Stimulated activated naive CD8-positive, alpha-beta T cell treated with anti-CD3 and anti-CD28 coated beads, Interleukin-15, Interleukin-2, amounts not matched to agents 100 U/mL and 50 U/mL, for 24 hours (primary cell): Measurements from ENCODE around the gene RAP1A.
"Not testable (repeated sequence)": the region's sequence is repeated elsewhere in the genome, so short reads cannot be mapped to it uniquely, and the experiment has no call there.

Source experiments
- ATAC-seq: fragments of 150-1000 bp; cut with Tn5 transposase; one replicate; pipeline ENCODE4 v1.10.0; 2021
- DNase-seq: peaks from one replicate; pipeline ENCODE4 v3.0.0; 2021

Gene RAP1A

DNA sequence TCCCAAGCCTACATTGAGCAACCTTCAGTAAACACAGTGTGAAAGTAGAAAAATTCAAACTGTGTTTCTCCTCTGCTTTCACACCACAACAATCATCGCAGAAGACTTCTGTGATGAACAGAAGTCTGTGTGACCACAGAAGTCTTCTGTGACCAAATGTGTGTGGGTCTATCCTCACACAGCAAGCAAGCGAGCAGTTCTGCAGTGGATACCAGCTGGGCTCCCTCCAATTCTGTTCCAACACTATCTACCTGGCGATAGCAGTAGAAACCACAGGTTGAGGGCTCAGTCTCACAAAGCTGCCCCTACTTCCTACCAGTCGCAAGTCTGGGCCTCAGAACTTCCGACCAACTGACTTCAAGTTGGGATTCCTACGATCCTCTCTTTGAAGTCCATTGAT is 21.0 kb upstream of the RAP1A start:
- DNase-seq: no peak
- ATAC-seq: peak; percentile 25

DNA sequence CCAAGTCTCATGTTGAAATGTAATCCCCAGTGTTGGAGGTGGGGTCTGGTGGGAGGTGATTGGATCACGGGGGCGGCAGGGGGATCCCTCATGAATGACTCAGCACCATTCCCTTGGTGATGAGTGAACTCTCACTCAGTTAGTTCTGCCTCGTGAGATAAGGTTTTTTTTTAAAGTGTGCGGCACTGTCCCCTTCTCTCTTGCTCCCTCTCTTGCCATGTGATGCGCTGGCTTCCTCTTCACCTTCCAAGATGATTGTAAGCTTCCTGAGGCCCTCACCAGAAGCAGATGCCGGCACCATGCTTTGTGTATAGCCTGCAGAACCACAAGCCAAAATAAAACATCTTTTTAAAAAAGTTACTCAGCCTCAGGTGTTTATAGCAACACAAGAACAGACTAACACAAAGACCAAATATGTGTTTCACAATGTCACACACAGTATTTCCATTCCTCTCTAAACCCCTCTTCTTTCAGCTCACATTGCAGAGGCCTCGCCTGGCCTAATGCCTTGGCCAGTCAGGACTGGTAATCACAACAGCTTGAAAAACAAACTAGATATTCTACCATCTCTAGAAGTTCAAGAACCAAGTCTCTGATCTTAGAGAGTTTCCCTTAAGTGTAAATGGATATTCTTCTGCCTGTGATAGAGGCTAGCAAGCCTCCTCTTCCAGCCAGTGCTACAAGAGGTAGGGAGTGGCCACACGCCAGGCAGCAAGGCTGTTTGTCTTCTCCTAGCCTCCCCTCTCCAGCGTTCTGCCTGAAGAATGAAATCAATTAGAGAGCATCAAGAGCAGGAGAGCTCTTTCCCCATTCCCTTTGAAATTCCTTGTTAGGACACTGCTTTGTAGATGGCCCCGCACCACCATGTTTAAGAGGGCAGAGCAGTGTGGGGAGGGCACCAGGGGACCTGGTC is 19.6 kb upstream of the RAP1A start:
- DNase-seq (no peak), ATAC-seq (no peak)

- ATAC-seq (peak; percentile 55), DNase-seq (no peak)
Measured at GRCh38 chr1:111600886-111601386, 18.7 kb upstream of the RAP1A start.

GRCh38 chr1:111602302-111602701 is 17.3 kb upstream of the RAP1A start:
- DNase-seq: no peak
- no peak for ATAC-seq

DNA sequence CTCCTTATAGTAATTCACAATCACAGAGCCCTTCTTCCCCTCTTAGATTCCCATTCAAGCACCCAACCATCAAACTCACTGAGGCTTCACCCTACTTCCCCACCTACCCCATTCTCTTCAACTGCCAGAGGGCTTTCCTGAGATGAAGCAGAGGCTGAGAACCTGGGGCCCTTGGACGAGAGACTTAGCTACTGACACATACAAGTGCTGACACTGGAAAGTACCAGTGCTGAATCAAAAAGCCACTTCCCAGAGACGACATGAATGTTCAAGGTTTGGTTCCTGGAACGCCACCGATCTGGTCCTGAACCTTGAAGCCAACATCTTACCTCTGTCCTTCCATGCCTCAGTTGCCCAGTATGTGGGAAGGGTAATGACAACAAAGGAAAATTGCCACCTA is 16.6 kb upstream of the RAP1A start:
- ATAC-seq (peak; percentile 30), DNase-seq (no peak)

GRCh38 chr1:111603979-111604378 is 15.6 kb upstream of the RAP1A start:
- DNase-seq (peak; percentile 70), ATAC-seq (peak; percentile 87)

DNA sequence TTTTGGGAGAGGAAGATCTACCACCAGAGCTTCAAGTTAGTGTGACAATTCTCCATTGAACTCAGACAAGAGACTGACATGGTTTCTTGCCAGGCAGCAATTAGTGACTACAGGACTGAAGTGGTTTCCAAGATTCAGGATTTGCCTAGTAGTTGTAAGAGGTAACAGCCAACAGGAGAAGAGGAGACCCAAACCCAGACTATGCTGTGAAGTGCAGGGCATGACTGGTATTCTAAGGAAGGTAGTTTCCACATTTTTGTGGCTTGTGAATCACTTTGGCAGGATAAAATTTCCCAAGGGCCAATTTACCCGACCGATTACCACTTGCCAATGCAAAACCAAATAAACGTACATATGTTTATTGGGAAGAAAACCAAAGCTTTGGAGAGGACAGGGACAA is 14.7 kb upstream of the RAP1A start:
- DNase-seq (no peak), ATAC-seq (no peak)

DNA sequence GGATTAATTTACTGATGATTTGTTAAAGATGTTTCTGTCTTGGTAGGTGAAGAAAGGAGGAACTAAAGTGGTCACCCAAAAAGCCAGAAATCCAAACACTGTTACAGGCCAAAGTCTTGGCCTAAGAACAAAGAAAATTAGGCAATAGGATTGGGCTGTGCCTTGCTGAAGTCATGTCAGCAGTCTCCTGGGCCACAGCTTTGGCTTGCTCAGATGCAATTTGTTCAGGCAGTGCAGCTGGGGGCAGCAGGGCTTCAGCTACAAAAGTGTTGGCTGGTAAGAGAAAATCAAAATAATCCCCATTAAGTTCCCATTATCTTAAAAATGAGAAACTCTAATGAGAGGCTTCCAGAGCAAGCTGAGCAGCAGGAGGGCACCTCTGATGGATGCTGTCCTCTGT is 14.0 kb upstream of the RAP1A start:
- ATAC-seq: no peak
- no peak for DNase-seq

- DNase-seq, ATAC-seq: not testable (repeated sequence)
Measured at GRCh38 chr1:111606457-111607215, 13.0 kb upstream of the RAP1A start.

DNA sequence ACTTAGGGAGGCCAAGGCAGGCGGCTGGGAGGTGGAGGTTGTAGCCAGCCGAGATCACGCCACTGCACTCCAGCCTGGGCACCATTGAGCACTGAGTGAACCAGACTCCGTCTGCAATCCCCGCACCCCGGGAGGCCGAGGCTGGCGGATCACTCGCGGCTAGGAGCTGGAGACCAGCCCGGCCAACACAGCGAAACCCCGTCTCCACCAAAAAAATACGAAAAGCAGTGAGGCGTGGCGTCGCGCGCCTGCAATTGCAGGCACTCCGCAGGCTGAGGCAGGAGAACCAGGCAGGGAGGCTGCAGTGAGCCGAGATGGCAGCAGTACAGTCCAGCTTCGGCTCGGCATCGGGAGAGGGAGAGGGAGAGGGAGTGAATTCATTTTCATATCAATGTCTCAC is 11.1 kb upstream of the RAP1A start:
- ATAC-seq, DNase-seq: not testable (repeated sequence)

- ATAC-seq (no peak), DNase-seq (no peak)
Measured at GRCh38 chr1:111611986-111612385, 7.6 kb upstream of the RAP1A start.

GRCh38 chr1:111615870-111616715 is 3.5 kb upstream of the RAP1A start:
- ATAC-seq (peak; percentile 45), DNase-seq (no peak)

DNA sequence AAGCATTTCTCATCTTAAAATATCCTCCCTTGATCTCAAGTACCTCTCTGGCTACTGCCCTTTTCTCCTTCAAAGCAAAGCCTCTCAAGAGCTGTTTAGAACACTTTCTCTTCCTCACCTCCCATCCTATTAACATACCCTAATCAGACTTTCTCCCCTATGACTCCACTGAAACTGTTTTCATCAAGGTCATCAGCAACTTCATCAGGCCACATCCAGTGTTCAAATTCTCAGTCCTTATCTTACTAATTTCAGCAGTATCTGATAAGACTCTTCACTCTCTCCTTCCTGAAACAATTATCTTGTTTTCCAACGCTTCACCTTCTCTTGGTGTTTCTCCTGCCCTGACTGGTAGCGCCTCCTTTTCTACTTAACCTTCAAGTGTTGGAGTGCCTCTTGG is 1.5 kb upstream of the RAP1A start:
- ATAC-seq (peak; percentile 10), DNase-seq (no peak)

GRCh38 chr1:111618961-111619634 is 491 bp upstream of the RAP1A start:
- DNase-seq (no peak), ATAC-seq (peak; percentile 2)

DNA sequence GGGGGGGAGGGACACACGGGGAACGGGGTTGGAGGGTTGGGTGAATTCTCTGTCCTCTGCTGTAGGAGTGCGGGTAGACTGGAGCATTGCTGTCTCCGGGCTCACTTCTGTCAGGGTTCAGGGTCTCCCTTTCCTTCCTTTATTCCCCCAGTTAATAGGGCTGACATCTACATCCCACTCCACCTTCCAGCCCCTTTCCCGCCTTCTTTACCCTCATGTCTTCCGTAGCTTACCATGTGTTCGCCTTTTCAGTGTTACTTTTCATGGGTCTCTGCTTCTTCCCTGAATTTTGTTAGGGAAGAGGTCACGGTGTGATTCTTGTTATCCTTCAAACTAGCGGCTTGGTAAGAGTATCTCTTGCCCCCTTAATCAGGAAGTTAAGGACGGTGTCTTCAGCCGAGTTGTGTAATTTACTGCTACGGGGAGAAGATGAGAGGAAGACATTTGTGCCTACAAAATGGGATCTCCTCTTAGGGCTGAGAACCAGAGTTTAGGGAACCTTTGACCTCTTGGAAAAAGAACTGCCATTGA is 917 bp downstream of the RAP1A start:
- ATAC-seq: no peak
- DNase-seq: no peak

GRCh38 chr1:111621050-111621449 is 1.5 kb downstream of the RAP1A start:
- DNase-seq (no peak), ATAC-seq (no peak)

GRCh38 chr1:111622166-111622565 is 2.6 kb downstream of the RAP1A start:
- DNase-seq: no peak
- ATAC-seq: no peak

GRCh38 chr1:111624382-111624781 is 4.8 kb downstream of the RAP1A start:
- ATAC-seq: peak; percentile 25

GRCh38 chr1:111625276-111625675 is 5.7 kb downstream of the RAP1A start:
- ATAC-seq: no peak
- DNase-seq: no peak

More at GRCh38 chr1:111624382-111624781, 4.8 kb downstream of the RAP1A start:
- no peak for DNase-seq

- no peak for ATAC-seq
- no peak for DNase-seq
Measured at GRCh38 chr1:111628153-111628552, 8.6 kb downstream of the RAP1A start.
